Naive thymus-derived CD4-positive, alpha-beta T cell (primary cell): Measurements from ENCODE around the gene COPG1. TPM values are rescaled to one million over a fixed set of nuclear protein-coding genes. Genes with fewer than 3 reads are reported as not detected.
"Not testable (repeated sequence)": the region's sequence is repeated elsewhere in the genome, so short reads cannot be mapped to it uniquely, and the experiment has no call there.

Source experiments
- ATAC-seq: fragments of 150-1000 bp; cut with Tn5 transposase; 2 replicates; pipeline ENCODE4 v1.10.0; 2021; ENCODE audit warnings: mild to moderate bottlenecking, moderate library complexity
- CTCF ChIA-PET: fragments of 350-600 bp; sonication (Branson Sonifier 250); formaldehyde crosslinking; loops from one replicate; lab custom pipeline; 2021; ENCODE audit warnings: antibody characterized with exemption; lab: Charles Lee
- POLR2A ChIA-PET: fragments of 350-600 bp; sonication (Branson Sonifier 250); formaldehyde crosslinking; loops from one replicate; lab custom pipeline; 2021; ENCODE audit warnings: antibody characterized with exemption, inconsistent platforms; lab: Charles Lee
- DNase-seq, 9 donors: peaks; one replicate each; pipeline versions ENCODE4 v3.0.0 to v3.0.0-alpha.2; 2020 to 2022; ENCODE audit warnings: mixed read lengths in 1 of 9
- H3K27ac ChIP-seq: one replicate; pipeline ENCODE4 v1.7.0; 2013; ENCODE audit warnings: mild to moderate bottlenecking, low read depth, low read length, moderate library complexity
- H3K27me3 ChIP-seq, 2 donors: one replicate each; pipeline ENCODE4 v1.7.0; 2013; ENCODE audit warnings: low read length in 2 of 2, mild to moderate bottlenecking in 2 of 2, moderate library complexity in 2 of 2; ENCODE audit not compliant: control insufficient read depth in 2 of 2, insufficient read depth in 2 of 2
- H3K36me3 ChIP-seq, 3 experiments: 1 replicate in 2 of 3; 2 replicates in 1 of 3; pipeline ENCODE4 v1.7.0; 2013; ENCODE audit warnings: low read length in 3 of 3, mild to moderate bottlenecking in 3 of 3, moderate library complexity in 1 of 3; ENCODE audit not compliant: insufficient read depth in 3 of 3, control insufficient read depth in 2 of 3
- H3K4me1 ChIP-seq, 2 donors: one replicate each; pipeline ENCODE4 v1.7.0; 2013; ENCODE audit warnings: low read length in 2 of 2, mild to moderate bottlenecking in 2 of 2, moderate library complexity in 1 of 2; ENCODE audit not compliant: control insufficient read depth in 2 of 2, insufficient read depth in 2 of 2
- H3K4me3 ChIP-seq: 2 replicates; pipeline ENCODE4 v1.7.0; 2013; ENCODE audit warnings: mild to moderate bottlenecking, low read length
- H3K9me3 ChIP-seq, 3 experiments: 1 replicate in 2 of 3; 2 replicates in 1 of 3; pipeline ENCODE4 v1.7.0; 2013; ENCODE audit warnings: low read length in 3 of 3; ENCODE audit not compliant: control insufficient read depth in 2 of 3
- H3K27ac Mint-ChIP-seq, 9 donors: one replicate each; pipeline ENCODE4 v1.8.0; 2020 to 2022; ENCODE audit warnings: mixed read lengths in 9 of 9, mild to moderate bottlenecking in 8 of 9, moderate library complexity in 5 of 9, inconsistent platforms in 2 of 9
- H3K27me3 Mint-ChIP-seq, 5 donors: one replicate each; pipeline ENCODE4 v1.8.0; 2021 to 2022; ENCODE audit warnings: mixed read lengths in 5 of 5, mild to moderate bottlenecking in 1 of 5
- H3K36me3 Mint-ChIP-seq, 5 donors: one replicate each; pipeline ENCODE4 v1.8.0; 2020 to 2022; ENCODE audit warnings: mixed read lengths in 5 of 5, mild to moderate bottlenecking in 3 of 5, inconsistent platforms in 1 of 5
- H3K4me1 Mint-ChIP-seq, 7 donors: one replicate each; pipeline ENCODE4 v1.8.0; 2020 to 2022; ENCODE audit warnings: mixed read lengths in 7 of 7, mild to moderate bottlenecking in 3 of 7, inconsistent platforms in 1 of 7
- H3K4me3 Mint-ChIP-seq, 10 donors: one replicate each; pipeline ENCODE4 v1.8.0; 2020 to 2022; ENCODE audit warnings: mild to moderate bottlenecking in 10 of 10, mixed read lengths in 10 of 10, moderate library complexity in 6 of 10, inconsistent platforms in 2 of 10
- H3K9me3 Mint-ChIP-seq, 11 donors: one replicate each; pipeline ENCODE4 v1.8.0; 2020 to 2022; ENCODE audit warnings: mixed read lengths in 11 of 11, mild to moderate bottlenecking in 4 of 11, inconsistent platforms in 1 of 11, moderate library complexity in 1 of 11
- intact Hi-C, 2 donors: fragments of 100-400 bp; cut with micrococcal nuclease; formaldehyde crosslinking; loops; one replicate each; pipeline ENCODE4 v1.15.1; 2023
- polyA plus RNA-seq, 2 donors: library from polyadenylated mRNA; unstranded; fragments of 300-500 nt; fragmentation: Illumina TruSeq; gene quantifications; one replicate each; pipeline ENCODE4 v1.2.3, GENCODE V29; 2021
- total RNA-seq, 6 experiments: library from RNA in 5 of 6; stranded (reverse) in 5 of 6; gene quantifications; 1 replicate in 5 of 6; 2 replicates in 1 of 6; pipeline ENCODE4 v1.2.3 and lab custom pipeline; 2021 to 2026

Gene COPG1
- total and polyA plus RNA-seq, 7 experiments from 2014 or later, result 57.4 to 177 (median 99.8) TPM

DNA sequence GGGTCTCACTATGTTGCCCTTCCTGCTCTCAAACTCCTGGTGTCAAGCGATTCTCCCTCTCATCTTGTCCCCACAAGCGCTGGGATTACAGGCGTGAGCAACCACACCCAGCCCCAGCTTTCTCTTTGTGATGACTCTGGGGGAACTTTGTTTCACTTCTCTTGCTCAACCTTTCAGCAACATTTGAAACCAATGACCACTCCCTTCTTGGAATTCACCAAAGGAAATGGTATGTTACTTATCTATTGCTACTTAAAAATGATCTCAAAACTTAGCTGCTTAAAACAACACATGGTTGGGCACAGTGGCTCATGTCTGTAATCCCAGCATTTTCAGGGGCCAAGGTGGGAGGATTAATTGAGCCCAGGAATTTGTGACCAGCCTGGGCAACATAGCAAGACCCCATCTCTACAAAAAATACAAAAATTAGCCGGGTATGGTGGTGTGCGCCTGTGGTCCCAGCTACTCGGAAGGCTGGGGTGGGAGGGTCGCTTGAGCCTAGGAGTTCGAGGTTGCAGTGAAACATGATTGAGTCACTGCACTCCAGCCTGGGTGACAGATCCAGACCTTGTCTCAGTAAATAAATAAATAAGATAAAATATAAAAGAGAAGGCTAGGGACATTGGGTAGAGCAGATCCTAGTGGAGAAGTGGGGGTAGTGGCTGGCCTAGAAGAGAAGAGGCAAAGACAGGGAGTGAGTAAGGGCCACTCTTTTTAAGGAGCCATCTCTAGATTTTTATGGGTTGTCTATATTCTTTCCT is 10.3 kb upstream of the COPG1 start:
- Histone ChIP-seq H3K27me3 (no peaks in the 10 kb centered on the region), H3K4me3 (peak overlapping the region; percentile 16), H3K36me3 (no peaks in the 10 kb centered on the region), H3K9me3 (no peaks in the 10 kb centered on the region), H3K27ac (no peak overlapping the region), H3K4me1 (peaks cover 0 to 3% of the 10 kb centered on the region in 2 donors)
- intact Hi-C loops, result loop anchor here in 1 of 2 donors (1.0 kb wide), 1 partner anchor 9 kb away; no protein-coding TSS in a partner anchor
- ChIA-PET CTCF (interaction anchor here (0.6 to 0.8 kb wide), 2 partner anchors 268 to 1553 kb away, joined by 3 read pairs; no protein-coding TSS in a partner anchor), POLR2A (interaction anchor here (0.5 kb wide), 1 partner anchor 60 kb away, joined by 5 read pairs; no protein-coding TSS in a partner anchor)
- Mint-ChIP-seq H3K4me1 (peaks cover 6 to 61% (median 13%) of the 10 kb centered on the region in 7 donors), H3K36me3 (peaks cover 0 to 18% (median 0%) of the 10 kb centered on the region in 5 donors), H3K27me3 (no peaks in the 10 kb centered on the region), H3K9me3 (peaks cover 0 to 3% (median 0%) of the 10 kb centered on the region in 11 donors), H3K27ac (peak overlapping the region in 4 of 9 donors; percentile 36 to 97 (median 60)), H3K4me3 (peak overlapping the region in 4 of 10 donors; percentile 44 to 84 (median 52))
- peak in 1 of 9 donors; percentile 49 for DNase-seq
- ATAC-seq, result peak; percentile 82

DNA sequence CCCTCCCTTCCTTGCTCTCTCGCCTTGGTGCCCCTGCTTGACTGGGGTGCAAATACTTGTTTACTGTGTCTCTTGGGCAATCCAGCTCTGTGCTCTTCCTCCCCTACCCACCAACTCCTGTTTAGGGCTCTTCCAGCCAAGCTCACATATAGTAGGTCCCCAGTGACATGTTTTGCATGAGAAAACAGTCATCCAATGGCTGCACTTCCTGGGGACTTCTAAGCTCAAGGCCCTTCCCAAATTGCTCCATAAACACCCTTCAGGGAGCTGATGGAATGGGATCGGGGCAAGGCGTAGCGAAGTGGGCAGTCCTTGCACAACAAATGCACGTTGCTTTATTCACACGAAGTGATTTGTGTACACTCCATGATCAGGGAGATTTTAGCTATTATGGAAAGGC is 9.4 kb upstream of the COPG1 start:
- Histone ChIP-seq H3K27me3 (no peaks in the 10 kb centered on the region), H3K4me3 (no peak overlapping the region), H3K9me3 (no peaks in the 10 kb centered on the region), H3K27ac (no peak overlapping the region), H3K36me3 (no peaks in the 10 kb centered on the region), H3K4me1 (peaks cover 0 to 3% of the 10 kb centered on the region in 2 donors)
- intact Hi-C loops, result loop anchor here in 1 of 2 donors (1.0 kb wide), 1 partner anchor 10 kb away; no protein-coding TSS in a partner anchor
- ATAC-seq (no peak), DNase-seq (no peak)
- POLR2A ChIA-PET, result interaction anchor here (0.5 to 0.6 kb wide), 2 partner anchors 61 to 157 kb away, joined by 3 to 5 read pairs; no protein-coding TSS in a partner anchor
- H3K4me1 Mint-ChIP-seq, result peaks cover 6 to 54% (median 11%) of the 10 kb centered on the region in 7 donors
- CTCF ChIA-PET, result interaction anchor here (0.8 to 1.2 kb wide), 3 partner anchors 10 to 269 kb away, joined by 3 read pairs; no protein-coding TSS in a partner anchor
- peaks cover 0 to 18% (median 0%) of the 10 kb centered on the region in 5 donors for H3K36me3 Mint-ChIP-seq
- peaks cover 0 to 3% (median 0%) of the 10 kb centered on the region in 11 donors for H3K9me3 Mint-ChIP-seq
- peak overlapping the region in 3 of 10 donors; percentile 5 to 84 (median 61) for H3K4me3 Mint-ChIP-seq
- peak overlapping the region in 1 of 9 donors; percentile 97 for H3K27ac Mint-ChIP-seq
- H3K27me3 Mint-ChIP-seq, result no peaks in the 10 kb centered on the region

DNA sequence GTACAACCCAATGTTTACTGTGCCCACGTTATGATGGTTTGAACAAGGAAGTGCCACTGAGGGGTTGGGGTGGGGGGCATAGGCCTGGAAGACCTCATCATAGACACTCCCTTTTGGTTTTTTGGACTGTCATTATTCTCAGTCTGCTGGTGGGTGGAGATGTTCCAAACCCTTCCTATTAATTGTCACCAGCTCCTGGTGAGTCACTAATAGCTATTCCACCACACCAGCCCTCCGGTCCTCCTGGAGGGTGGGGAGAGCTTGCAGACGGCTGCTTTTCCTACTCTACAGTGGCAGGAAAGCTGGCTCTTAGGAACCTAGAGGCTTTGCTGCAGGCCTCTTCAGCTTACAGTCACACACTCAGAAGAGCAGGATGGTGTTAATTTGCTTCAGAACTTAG is 9.0 kb upstream of the COPG1 start:
- Mint-ChIP-seq H3K4me1 (peaks cover 6 to 53% (median 13%) of the 10 kb centered on the region in 7 donors), H3K36me3 (peaks cover 0 to 17% (median 0%) of the 10 kb centered on the region in 5 donors), H3K27ac (peak overlapping the region in 1 of 9 donors; percentile 97), H3K27me3 (no peaks in the 10 kb centered on the region), H3K4me3 (peak overlapping the region in 1 of 10 donors; percentile 84), H3K9me3 (peaks cover 0 to 3% (median 0%) of the 10 kb centered on the region in 11 donors)
- Histone ChIP-seq H3K4me3 (no peak overlapping the region), H3K27me3 (no peaks in the 10 kb centered on the region), H3K9me3 (no peaks in the 10 kb centered on the region), H3K4me1 (peaks cover 2 to 6% of the 10 kb centered on the region in 2 donors), H3K36me3 (no peaks in the 10 kb centered on the region), H3K27ac (no peak overlapping the region)
- DNase-seq (no peak), ATAC-seq (peak; percentile 50)
- intact Hi-C loops, result no loop called here
- ChIA-PET POLR2A (interaction anchor here (0.6 kb wide), 1 partner anchor 158 kb away, joined by 3 read pairs; no protein-coding TSS in a partner anchor), CTCF (interaction anchor here (1.2 kb wide), 2 partner anchors 10 to 187 kb away, joined by 3 read pairs; no protein-coding TSS in a partner anchor)

DNA sequence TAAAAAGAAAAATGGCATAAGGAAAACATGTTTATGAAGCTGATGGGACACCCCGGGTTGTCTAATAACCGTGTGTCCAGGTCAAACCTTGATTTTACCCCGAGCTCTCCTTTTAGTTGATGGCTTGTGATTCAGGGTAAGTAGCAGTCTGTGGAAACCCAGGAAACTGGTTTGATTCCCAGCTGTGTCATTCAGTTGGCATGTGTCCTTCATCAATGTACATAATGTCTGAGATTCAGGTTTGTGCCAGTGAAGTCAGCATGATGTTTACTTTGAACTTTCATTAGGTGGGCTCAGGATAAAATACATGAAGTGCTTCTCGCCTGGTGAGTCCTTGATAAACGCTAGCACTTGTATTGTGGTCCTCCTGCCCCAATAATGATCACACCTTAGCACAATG is 4.3 kb upstream of the COPG1 start:
- intact Hi-C loops, result loop anchor here (1.0 to 5.0 kb wide), 11 partner anchors 38 to 443 kb away; partner anchors contain the start of genes ACAD9 (in 1 of the 2) and ISY1 (in 1 of the 2)
- peaks cover 16 to 57% (median 30%) of the 10 kb centered on the region in 7 donors for H3K4me1 Mint-ChIP-seq
- Histone ChIP-seq H3K36me3 (peaks cover 0 to 9% (median 0%) of the 10 kb centered on the region in 3 experiments), H3K4me3 (no peak overlapping the region), H3K27me3 (no peaks in the 10 kb centered on the region), H3K4me1 (peaks cover 15 to 16% of the 10 kb centered on the region in 2 donors), H3K9me3 (no peaks in the 10 kb centered on the region), H3K27ac (no peak overlapping the region)
- DNase-seq, result no peak
- H3K27me3 Mint-ChIP-seq, result peaks cover 0 to 4% (median 0%) of the 10 kb centered on the region in 5 donors
- ChIA-PET POLR2A (interaction anchor here (0.7 to 3.0 kb wide), 7 partner anchors 71 to 274 kb away, joined by 3 to 20 read pairs (median 5); a partner anchor contains a TSS), CTCF (interaction anchor here (0.6 to 6.2 kb wide), 23 partner anchors 8 to 370 kb away, joined by 3 to 127 read pairs (median 4); partner anchors contain the start of gene CFAP92)
- peaks cover 0 to 3% (median 0%) of the 10 kb centered on the region in 11 donors for H3K9me3 Mint-ChIP-seq
- H3K36me3 Mint-ChIP-seq, result peaks cover 0 to 13% (median 0%) of the 10 kb centered on the region in 5 donors
- no peak overlapping the region for H3K4me3 Mint-ChIP-seq
- peak overlapping the region in 4 of 9 donors; percentile 11 to 56 (median 34) for H3K27ac Mint-ChIP-seq
- ATAC-seq, result no peak

DNA sequence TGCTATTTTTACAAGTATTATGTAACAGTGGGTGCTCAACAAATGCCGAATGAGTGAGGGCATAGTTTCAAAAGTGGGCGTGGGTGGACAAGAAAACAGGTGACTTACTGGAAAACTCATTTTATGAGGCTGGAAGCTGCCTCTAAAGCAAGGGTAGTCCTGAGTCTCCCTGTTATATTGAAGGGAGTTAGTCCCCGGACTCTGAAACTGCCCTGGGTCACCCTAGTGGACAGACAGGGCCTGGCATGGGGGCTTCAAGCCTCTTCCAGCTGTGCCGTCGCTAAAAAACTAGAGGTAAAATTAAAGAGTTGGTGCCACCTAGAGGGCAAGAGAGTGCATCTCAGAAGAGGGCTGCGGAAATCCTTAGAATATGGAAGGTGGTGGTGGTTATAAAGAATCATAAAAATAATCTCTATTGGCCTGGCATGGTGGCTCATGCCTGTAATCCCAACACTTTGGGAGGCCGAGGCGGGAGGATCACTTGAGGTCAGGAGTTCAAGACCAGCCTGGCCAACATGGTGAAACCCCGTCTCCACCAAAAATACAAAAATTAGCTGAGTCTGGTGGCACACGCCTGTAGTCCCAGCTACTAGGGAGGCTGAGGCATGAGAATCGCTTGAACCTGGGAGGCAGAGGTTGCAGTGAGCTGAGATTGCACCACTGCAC is 3.6 kb upstream of the COPG1 start:
- peaks cover 21 to 22% of the 10 kb centered on the region in 2 donors for H3K4me1 ChIP-seq
- Mint-ChIP-seq H3K4me1 (peaks cover 21 to 56% (median 36%) of the 10 kb centered on the region in 7 donors), H3K4me3 (peak overlapping the region in 2 of 10 donors; percentile 10 to 16), H3K36me3 (peaks cover 0 to 18% (median 0%) of the 10 kb centered on the region in 5 donors), H3K27ac (peak overlapping the region in 6 of 9 donors; percentile 0 to 62 (median 34))
- DNase-seq, result peak; percentile 36 to 80 (median 73)
- H3K27ac ChIP-seq, H3K27me3 ChIP-seq, H3K4me3 ChIP-seq, H3K9me3 ChIP-seq, H3K36me3 ChIP-seq, H3K9me3 Mint-ChIP-seq, H3K27me3 Mint-ChIP-seq: not testable (repeated sequence)
- CTCF ChIA-PET, result interaction anchor here (0.6 to 6.2 kb wide), 27 partner anchors 15 to 1768 kb away, joined by 3 to 127 read pairs (median 4); partner anchors contain the start of gene CFAP92
- ATAC-seq, result peak; percentile 88
- POLR2A ChIA-PET, result interaction anchor here (1.2 to 3.0 kb wide), 9 partner anchors 63 to 275 kb away, joined by 3 to 20 read pairs (median 5); a partner anchor contains a TSS
- intact Hi-C loops, result loop anchor here (1.0 to 5.0 kb wide), 11 partner anchors 39 to 443 kb away; partner anchors contain the start of genes ACAD9 (in 1 of the 2) and ISY1 (in 1 of the 2)
